ENCODE data around the gene SOCS6.
A peak's percentile ranks its signal among the peaks of the same experiment; 100 is the strongest.
"Not testable (repeated sequence)": the region's sequence is repeated elsewhere in the genome, so short reads cannot be mapped to it uniquely, and the experiment has no call there.

SOCS6 gene

DNA sequence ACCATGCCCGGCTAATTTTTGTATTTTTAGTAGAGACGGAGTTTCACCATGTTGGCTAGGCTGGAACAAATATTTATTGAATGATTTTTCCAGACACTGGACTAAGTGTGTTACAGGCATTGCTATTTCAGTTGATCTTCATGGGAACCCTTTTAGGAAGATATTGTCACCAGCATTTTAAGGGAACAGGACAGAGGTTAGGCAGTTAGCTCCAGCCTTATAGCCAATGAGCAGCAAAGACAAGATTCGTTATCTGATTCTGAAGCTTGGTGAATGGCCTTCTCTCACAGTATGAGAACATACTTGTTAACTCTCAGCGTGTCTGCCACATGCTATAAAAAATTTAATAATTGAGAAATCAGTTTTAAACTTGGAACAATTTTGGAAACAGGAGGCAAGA, 73.4 kb downstream of the SOCS6 start:
- no peak for DNase-seq (ENCODE audit: low read depth)

DNA sequence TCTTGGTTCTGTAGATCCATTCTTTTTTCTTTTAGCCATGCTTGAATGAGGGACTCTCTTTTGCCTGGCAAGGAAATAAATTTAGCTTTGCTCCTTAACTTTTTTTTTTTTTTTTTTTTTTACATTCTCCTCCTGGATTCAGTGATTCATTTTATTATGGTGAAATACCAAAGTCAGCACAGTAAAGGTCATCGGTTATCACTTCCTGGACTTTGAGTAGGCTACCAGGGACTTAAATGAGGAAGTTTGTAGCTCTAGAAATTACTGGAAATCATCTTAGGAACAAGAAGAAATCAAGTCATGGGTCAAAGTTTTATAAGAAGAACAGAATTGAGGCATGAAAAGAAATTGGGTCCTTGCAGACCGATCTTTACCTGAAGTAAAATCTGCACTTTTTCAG, 75.0 kb downstream of the SOCS6 start:
- DNase-seq (ENCODE audit: low read depth), result no peak

DNA sequence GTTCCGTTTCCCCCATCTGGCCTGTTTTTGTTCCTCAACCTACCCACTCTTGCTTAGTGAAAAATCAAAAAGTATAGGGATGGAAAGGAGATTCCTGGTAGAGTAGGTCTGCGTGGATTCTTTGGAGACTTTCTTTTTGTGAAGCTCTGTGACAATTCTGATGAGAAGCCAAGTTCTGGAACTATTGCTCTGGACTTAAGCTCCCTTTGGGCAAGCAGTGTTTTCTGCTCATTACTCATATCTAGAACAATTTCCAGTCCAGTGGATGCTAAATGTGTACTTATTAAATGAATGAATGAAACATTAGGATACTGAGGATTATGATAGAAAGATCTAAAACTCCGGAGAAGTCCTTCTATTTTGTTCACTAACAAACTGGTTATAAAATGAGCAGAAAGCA, 76.5 kb downstream of the SOCS6 start:
- no peak for DNase-seq (ENCODE audit: low read depth)

DNA sequence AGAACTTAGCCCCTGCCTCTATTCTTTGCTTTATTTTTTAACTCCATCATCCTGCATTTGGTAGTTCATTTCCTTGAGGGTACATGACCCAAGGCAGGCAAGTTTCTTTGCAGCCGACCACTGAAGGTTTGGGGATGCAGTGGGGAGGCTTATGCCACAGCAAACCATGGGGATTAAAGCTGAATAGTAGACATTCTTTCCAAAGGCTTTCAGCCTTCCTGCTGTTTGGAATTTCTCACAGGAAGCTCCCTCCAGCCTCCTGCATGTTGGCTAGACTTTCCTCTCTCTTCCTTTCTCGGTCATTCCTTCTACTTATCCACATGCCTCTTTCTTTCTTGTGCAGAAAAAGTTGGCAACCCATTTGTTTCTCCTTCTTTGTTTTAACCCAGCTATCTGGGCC, 77.3 kb downstream of the SOCS6 start:
- no peak for DNase-seq (ENCODE audit: low read depth)

DNA sequence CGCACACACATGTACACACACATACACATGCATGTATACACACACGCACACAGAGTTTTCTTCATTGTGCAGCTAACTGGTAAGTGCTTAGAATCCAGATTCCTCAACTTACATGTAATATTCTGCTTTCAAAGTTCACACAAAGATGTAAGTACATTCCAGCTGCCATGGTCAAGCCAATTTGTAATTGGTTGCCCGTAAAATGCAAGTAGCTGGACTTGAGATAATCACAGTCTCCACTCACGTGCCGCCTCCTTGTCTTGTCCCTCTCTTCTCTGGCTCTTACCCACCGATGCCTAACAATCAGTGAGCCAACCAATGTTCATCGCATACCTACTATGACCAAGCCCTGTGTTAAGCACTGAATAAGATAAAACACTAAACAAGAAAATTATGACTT, 77.8 kb downstream of the SOCS6 start:
- DNase-seq (ENCODE audit: low read depth), result no peak

DNA sequence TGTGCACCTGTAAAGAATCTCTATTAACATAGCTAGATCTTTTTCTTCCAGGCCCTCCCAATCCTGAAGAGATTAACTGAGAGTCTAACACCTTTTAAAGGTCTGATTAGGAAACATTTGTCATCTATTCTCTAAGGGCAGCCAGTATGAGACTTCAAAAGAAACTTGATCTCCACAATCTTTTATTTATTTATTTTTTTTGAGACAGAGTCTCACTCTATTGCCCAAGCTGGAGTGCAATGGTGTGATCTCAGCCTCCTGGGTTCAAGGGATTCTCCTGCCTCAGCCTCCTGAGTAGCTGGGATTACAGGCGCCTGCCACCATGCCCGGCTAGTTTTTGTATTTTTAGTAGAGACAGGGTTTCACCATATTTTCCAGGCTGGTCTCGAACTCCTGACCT, 78.5 kb downstream of the SOCS6 start:
- not testable (repeated sequence) for DNase-seq (ENCODE audit: low read depth)

DNA sequence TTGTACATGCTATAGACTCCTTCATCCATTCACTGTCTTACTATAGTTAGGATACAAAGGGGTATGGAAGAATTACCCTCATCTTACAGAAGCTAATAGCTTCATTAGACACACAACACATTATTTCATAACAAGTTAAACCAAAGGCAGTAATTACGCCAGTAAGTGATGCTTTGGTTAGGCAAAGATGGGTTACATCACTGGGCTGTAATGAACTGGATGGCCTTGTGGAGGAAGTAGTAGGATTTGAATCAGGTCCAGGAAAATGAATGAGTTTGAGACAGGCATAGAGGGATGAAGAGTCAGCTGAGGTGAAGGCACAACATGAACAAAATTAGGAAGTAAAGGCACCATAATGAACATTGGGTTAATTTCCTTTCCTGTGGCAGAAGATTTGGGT, 80.1 kb downstream of the SOCS6 start:
- DNase-seq (ENCODE audit: low read depth), result no peak

DNA sequence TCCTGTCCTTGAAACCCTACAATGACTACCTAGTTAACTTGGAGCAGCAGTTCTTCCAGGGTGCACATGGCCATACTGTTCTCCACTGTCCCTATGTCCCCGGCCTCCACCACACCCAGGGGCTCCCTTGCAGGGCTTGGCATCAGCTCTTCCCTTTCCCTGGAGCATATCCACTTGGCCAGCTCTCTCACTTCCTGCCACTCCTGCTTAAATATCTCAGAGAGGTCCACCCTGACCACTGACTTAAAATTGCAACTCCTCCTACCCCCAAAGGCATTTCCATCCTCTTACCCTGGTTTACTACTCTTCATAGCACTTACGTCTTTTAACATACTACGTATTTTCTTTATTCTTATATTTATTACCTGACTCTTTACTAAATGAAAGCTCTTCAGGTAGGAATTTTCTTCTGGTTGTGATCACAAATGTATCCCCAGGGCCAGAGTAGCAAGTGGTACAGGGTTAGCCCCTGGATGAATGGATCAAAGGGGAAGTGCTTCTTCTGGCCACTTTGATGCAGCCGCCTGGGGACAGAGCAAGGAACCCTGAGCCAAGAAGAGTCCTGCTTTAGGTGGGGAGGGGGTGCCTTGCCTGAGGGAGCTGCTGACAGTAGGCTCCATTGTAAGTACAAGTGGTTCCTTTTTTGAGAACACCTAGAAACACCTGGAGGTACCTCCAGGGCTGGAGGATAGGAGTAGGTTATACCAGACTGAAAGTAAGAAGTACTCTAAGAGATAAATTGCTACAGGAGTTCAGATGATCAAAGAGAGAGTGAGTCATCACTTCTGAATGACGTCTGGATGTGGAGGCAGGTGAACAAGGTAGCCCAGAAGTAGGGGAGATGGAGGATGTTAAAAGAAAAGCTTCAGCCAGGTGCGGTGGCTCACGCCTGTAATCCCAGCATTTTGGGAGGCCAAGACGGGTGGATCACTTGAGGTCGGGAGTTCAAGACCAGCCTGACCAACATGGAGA, 82.2 kb downstream of the SOCS6 start:
- no peak for DNase-seq (ENCODE audit: low read depth)

DNA sequence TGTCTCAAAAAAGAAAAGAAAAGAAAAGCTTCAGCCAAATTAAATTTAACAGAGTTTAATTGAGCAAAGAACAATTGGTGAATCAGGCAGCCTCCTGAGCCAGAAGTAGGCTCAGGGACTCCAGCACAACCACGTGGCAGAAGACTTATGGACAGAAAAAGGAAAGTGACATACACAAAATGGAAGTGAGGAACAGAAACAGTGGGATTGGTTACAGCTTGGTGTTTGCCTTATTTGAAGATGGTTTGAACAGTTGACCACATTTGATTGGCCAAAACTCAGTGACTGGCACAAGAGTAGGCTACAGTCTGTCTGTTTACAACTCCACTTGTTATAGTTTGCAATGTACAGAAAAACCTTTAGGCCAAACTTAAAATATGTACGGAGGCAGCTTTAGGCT, 83.1 kb downstream of the SOCS6 start:
- DNase-seq (ENCODE audit: low read depth), result no peak

DNA sequence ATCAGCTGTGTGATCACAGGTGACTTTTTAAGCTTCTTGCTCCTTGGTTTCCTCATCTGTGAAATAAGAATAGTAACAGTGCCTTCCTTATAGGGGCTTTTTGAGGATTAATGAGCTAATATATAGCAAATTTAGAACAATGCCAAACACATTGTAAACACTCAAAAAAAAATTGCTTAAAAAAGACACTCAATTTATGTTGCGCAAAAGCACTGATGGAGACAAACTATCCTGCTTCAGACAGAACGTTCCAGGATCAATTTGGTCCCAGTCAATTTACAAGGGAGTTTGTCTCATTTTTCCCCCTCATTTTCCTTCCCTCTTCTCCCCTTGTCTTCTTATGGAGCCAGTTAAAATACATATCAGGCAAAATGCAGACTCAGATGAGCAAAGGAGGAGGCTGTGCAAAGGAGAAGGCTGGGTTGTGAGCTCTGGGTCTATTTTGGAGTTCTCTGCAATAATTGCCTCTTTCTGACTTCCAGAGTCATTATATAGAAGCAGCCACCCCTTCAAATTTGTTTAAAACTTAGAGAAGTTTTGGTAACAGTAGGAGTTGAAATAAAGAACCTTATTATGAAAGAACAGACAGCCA, 83.7 kb downstream of the SOCS6 start:
- no peak for DNase-seq (ENCODE audit: low read depth)

DNA sequence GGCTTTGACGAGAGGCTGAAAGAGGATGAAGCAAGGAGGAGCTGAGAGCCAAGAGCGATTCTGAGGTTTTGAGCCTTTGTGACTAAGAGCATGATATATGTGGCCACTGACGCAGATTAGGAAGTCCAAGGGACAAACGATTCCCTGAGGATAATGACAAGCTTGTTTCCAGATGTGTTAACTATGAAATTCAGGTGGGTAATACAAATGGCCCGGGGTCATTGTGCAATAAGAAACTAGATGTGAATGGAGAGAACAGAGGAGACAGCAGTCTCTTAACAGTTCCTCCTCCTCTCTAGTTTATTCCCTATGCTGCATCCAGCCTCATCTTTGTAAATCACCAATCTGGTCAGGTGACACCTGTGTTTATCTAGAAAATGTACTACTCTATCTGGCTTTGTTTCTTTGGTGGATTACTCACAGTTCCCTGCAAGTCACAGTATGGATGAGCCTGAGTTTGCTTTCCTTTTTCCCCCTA, 84.2 kb downstream of the SOCS6 start:
- peak; percentile 65 for DNase-seq (ENCODE audit: low read depth)

DNA sequence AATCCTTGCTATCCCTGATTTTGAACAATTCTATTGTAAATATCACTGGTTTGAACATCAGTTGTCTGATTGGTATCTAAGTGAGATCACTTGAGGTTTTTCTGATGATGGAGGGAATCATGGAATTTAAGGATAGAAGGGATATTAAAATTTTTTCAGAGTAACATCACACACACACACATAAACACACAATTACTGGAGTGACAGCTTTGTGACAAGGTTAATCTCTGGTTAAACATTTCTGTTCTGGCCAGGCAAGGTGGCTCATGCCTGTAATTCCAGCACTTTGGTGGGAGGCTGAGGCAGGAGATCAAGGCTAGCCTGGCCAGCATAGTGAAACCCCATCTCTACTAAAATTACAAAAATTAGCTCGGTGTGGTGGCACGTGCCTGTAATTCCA, 85.3 kb downstream of the SOCS6 start:
- DNase-seq (ENCODE audit: low read depth), result no peak

DNA sequence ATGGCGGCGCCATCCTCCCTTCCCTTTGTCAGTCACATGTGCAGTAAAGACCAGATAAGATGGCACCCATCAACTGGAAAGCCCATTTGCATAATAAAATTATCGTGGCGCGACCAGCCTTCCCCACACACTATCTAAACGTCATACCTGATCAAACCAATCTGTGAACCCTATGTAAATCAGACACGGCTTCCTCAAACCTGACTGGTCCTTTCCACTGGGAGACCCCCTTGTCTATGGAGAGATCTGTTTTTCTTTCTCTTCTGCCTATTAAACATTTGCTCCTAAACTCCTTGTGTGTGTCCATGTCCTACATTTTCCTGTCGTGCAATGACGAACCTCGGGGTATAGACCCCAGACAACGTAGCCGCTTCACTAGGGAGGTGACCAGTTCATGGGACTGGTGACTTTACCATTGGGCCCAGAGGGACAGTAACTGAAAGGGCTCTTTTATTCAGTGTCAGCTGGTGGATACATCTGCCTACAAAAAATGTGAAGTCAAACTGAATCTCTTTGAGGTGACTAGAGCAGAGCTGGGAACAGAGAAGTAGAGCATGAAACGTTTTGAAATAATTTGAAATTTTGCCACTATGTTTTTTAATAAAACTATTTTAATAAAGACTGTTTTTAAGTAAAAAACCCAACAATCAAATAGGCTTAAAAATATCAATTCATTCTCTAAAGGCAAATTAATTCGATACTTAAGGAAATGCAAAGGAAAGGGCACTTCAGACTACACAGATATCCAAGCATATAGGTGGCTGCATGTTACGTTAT, 87.5 kb downstream of the SOCS6 start:
- DNase-seq (ENCODE audit: low read depth), result no peak

DNA sequence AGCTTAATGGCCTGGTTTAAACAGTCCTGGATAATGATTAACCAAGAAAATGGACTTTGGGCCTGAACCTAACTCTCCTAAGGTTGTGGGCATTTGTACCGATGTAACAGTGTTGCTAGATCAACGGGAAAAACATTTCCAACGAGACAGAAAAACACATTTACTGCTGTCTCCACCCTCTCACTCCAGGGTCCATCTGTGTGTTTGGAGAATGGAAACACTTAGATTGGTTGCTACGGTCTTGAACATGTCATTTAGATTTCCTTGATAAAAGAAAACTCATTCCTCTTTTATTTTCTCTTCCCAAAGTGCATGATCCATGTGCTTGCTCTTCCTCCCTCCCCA, 88.0 kb downstream of the SOCS6 start:
- DNase-seq (ENCODE audit: low read depth), result no peak

DNA sequence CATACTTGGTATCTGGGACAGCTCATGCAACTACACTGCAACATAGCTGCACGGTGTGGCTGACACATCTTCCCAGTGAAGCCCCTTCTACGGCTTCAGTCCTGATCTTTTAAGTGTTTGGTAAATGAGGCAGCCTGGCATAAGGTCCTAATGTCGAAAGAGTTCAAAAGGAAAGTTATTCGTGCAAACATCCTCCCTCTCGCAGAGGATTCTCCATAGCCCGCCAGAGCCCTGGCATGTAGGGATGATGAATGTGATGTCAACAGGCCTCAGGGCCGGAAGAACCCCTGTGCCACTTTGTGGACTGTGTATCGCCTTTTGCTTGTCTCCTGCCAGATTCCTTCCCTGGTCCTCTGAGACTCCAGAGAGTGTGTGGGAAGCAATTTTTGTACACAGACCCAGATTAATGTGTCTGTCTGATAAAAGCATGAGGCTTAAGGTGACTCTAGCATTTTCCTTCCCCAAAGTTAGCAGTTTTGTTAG, 88.5 kb downstream of the SOCS6 start:
- DNase-seq (ENCODE audit: low read depth), result no peak

DNA sequence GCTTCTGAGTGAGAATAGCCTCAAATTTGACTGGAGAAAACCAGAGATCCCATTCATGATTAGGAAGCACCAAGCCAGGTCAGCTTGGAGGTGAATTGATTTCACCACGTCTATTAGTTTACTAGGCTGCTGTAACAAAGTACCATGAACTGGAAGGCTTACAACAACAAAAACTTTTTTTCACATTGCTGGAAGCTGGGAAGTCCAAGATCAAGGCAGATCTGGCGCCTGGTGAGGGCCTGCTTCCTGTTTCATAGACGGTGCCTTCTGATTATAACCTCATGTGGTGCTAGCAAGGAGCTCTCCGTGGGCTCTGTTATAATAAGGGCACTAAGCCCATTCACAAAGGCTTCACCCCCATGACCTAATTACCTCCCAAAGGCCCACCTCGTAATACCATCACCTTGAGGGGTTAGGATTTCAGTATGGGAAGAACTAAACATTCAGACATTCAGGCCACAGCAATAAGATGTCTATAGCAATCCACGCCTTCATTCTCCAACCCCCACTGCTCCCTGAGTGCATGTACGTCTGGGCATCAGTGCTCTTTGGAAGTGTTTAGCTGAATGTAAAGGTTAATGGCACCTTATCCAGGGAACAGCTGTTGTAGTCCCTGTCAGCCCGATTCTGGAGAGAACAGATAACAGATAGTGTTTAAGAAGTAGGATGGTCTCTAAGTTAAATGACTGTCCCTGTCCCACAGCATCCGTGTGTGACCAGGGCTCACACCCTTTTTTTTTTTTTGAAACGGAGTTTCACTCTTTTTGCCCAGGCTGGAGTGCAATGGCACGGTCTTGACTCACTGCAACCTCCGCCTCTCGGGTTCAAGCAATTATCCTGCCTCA, 89.2 kb downstream of the SOCS6 start:
- no peak for DNase-seq (ENCODE audit: low read depth)

Measured in non-pigmented ciliary epithelial cell (primary cell).